Transverse colon (tissue), 4 donors: ENCODE results near the gene ERCC8. TPM values are rescaled to one million over a fixed set of nuclear protein-coding genes. Genes with fewer than 3 reads are reported as not detected.

Source experiments
- DNase-seq: peaks from one replicate; pipeline ENCODE4 v3.0.0-alpha.2; 2019
- H3K27ac ChIP-seq, 4 donors: fragments of 200-600 bp; sonication (generic); 2 replicates each; pipeline ENCODE4 v1.5.1; 2016 to 2018; ENCODE audit warnings: inconsistent platforms in 4 of 4
- H3K27me3 ChIP-seq: fragments of 200-600 bp; sonication (generic); 2 replicates; pipeline ENCODE4 v1.5.1; 2017; ENCODE audit warnings: inconsistent platforms
- H3K36me3 ChIP-seq, 4 donors: fragments of 200-600 bp; sonication (generic); 2 replicates each; pipeline ENCODE4 v1.5.1; 2017 to 2019; ENCODE audit warnings: inconsistent platforms in 4 of 4
- H3K4me1 ChIP-seq, 4 donors: fragments of 200-600 bp; sonication (generic); 2 replicates each; pipeline ENCODE4 v1.5.1; 2017 to 2020; ENCODE audit warnings: inconsistent platforms in 4 of 4
- H3K4me3 ChIP-seq, 4 donors: fragments of 200-600 bp; sonication (generic); 1 replicate in 1 of 4; 2 replicates in 3 of 4; pipeline versions ENCODE4 v1.5.1 to v1.6.1; 2017 to 2019; ENCODE audit warnings: inconsistent platforms in 4 of 4
- H3K9me3 ChIP-seq, 2 donors: fragments of 200-600 bp; sonication (generic); 2 replicates each; pipeline ENCODE4 v1.5.1; 2017 to 2019; ENCODE audit warnings: inconsistent platforms in 2 of 2
- CTCF ChIP-seq, 5 experiments: fragments of 200-600 bp in 3 of 5; fragments of 450-650 bp in 2 of 5; sonication (generic) in 3 of 5; IDR thresholded peaks; 1 replicate in 2 of 5; 2 replicates in 3 of 5; pipeline ENCODE4 v1.5.1; 2016 to 2017; ENCODE audit warnings: antibody characterized with exemption in 5 of 5, inconsistent platforms in 3 of 5, mild to moderate bottlenecking in 2 of 5, moderate library complexity in 1 of 5
- EP300 ChIP-seq: sonication (generic); formaldehyde crosslinking; IDR thresholded peaks from one replicate; pipeline ENCODE4 v1.6.1; 2017; ENCODE audit warnings: antibody characterized with exemption, low read depth
- POLR2A ChIP-seq: fragments of 450-650 bp; IDR thresholded peaks from one replicate; pipeline ENCODE4 v1.6.1; 2016; ENCODE audit warnings: antibody characterized with exemption, mild to moderate bottlenecking, moderate library complexity
- POLR2AphosphoS5 ChIP-seq, 3 donors: sonication (generic); formaldehyde crosslinking; IDR thresholded peaks; one replicate each; pipeline ENCODE4 v1.6.1; 2016; ENCODE audit warnings: antibody characterized with exemption in 3 of 3
- WGBS, 2 donors: methylation state at CpG; one replicate each; pipeline ENCODE4 v1.1.5; 2018; ENCODE audit warnings: low coverage in 1 of 2; 5-methylcytosine and 5-hydroxymethylcytosine counted together
- in situ Hi-C, 4 donors: fragments of 200-750 bp; cut with MboI; loops; one replicate each; pipeline versions ENCODE4 v1.15.0 to v1.15.1; 2017; ENCODE audit warnings: low sequenced_read_pairs in 3 of 4, low pct_ligation_motif_present in 1 of 4, low pct_unique_long_range_greater_than_20kb in 1 of 4
- intact Hi-C: fragments of 100-400 bp; cut with DNase I; formaldehyde crosslinking; loops from one replicate; pipeline ENCODE4 v1.15.1; 2023; ENCODE audit warnings: low total_unique reads
- total RNA-seq, 4 donors: library from RNA; depleted of rRNA; stranded (reverse); fragments of >200 nt; gene quantifications; one replicate each; pipeline ENCODE4 v1.1.0, GENCODE V29; 2016

The ERCC8 gene
- total RNA-seq, 4 donors from 2014 or later = 4.8 to 17.3 (median 11.3) TPM

- H3K9me3 ChIP-seq = no peaks in the 10 kb centered on the region
- WGBS, 2 donors = 57 to 84% methylated on average over 2 of the region's 2 CpGs
These were observed 115.2 kb downstream of the ERCC8 start for GRCh38 chr5:60829490-60830266.

GRCh38 chr5:60827201-60827600 is 117.7 kb downstream of the ERCC8 start:
- no peaks in the 10 kb centered on the region for H3K4me1 ChIP-seq
- H3K27me3 ChIP-seq = no peaks in the 10 kb centered on the region
- no peak for DNase-seq
- in situ Hi-C loops = no loop called here
- 77 to 95% methylated on average over 1 of the region's 1 CpG for WGBS, 2 donors
- no peak for TF ChIP-seq EP300
- TF ChIP-seq POLR2AphosphoS5 (IDR thresholded peaks at IDR 0.05) = no peak
- TF ChIP-seq CTCF (IDR thresholded peaks at IDR 0.05) = no peak
- no peak for TF ChIP-seq POLR2A
- no peak overlapping the region for H3K27ac ChIP-seq
- intact Hi-C loops = no loop called here
- H3K9me3 ChIP-seq = no peaks in the 10 kb centered on the region
- no peaks in the 10 kb centered on the region for H3K36me3 ChIP-seq
- H3K4me3 ChIP-seq = no peak overlapping the region

More at GRCh38 chr5:60829490-60830266, 115.2 kb downstream of the ERCC8 start:
- Histone ChIP-seq H3K27me3 (no peaks in the 10 kb centered on the region), H3K4me1 (no peaks in the 10 kb centered on the region), H3K27ac (no peak overlapping the region), H3K4me3 (no peak overlapping the region), H3K36me3 (no peaks in the 10 kb centered on the region)
- no peak for DNase-seq
- in situ Hi-C loops (no loop called here), intact Hi-C loops (no loop called here)
- no peak for TF ChIP-seq POLR2AphosphoS5 (IDR thresholded peaks at IDR 0.05)
- no peak for TF ChIP-seq CTCF (IDR thresholded peaks at IDR 0.05)
- no peak for TF ChIP-seq EP300

- in situ Hi-C loops = no loop called here
- H3K4me1 ChIP-seq = no peaks in the 10 kb centered on the region
These were observed 118.2 kb downstream of the ERCC8 start for GRCh38 chr5:60826653-60827052.

More at GRCh38 chr5:60826653-60827052, 118.2 kb downstream of the ERCC8 start:
- H3K4me3 ChIP-seq = no peak overlapping the region
- no peak for DNase-seq
- no peaks in the 10 kb centered on the region for H3K27me3 ChIP-seq
- H3K9me3 ChIP-seq = no peaks in the 10 kb centered on the region
- intact Hi-C loops = no loop called here
- H3K27ac ChIP-seq = no peak overlapping the region
- H3K36me3 ChIP-seq = no peaks in the 10 kb centered on the region
- no peak for TF ChIP-seq POLR2AphosphoS5 (IDR thresholded peaks at IDR 0.05)
- TF ChIP-seq CTCF (IDR thresholded peaks at IDR 0.05) = no peak
- TF ChIP-seq POLR2A = no peak
- no peak for TF ChIP-seq EP300

Other genes with a start within 250 kb of the ERCC8 start
- gene DEPDC1B, start 244.9 kb downstream of the ERCC8 start, total RNA-seq = 1 to 10 TPM in 3 of 4 donors, not detected in 1; 2.7 to 3.2 (median 2.9) TPM
- gene ELOVL7, start 100.8 kb downstream of the ERCC8 start, total RNA-seq = 10 to 100 TPM in 3 of 4 donors, 1 to 10 TPM in 1; 1.2 to 17.1 (median 14.4) TPM
- 10 to 100 TPM in 2 of 4 donors, 1 to 10 TPM in 2; 8.2 to 26.5 (median 10.5) TPM for gene NDUFAF2, start 135 bp upstream of the ERCC8 start, total RNA-seq
- 10 to 100 TPM in 3 of 4 donors, 1 to 10 TPM in 1; 6.6 to 56.9 (median 30.9) TPM for gene SMIM15, start 217.4 kb upstream of the ERCC8 start, total RNA-seq